SK-N-MC (cell line): ENCODE measurements around the gene CTSO.

ENCODE experiments used
- DNase-seq: peaks from one replicate; pipeline ENCODE4 v3.0.0-alpha.2; 2011; ENCODE audit warnings: low read depth, low spot score
- H3K27ac ChIP-seq: fragments of 200-600 bp; sonication (generic); 2 replicates; pipeline ENCODE4 v1.5.1; 2016; ENCODE audit warnings: mixed run types
- H3K36me3 ChIP-seq: fragments of 200-600 bp; sonication (generic); 2 replicates; pipeline ENCODE4 v1.6.1; 2017; ENCODE audit warnings: antibody characterized with exemption, low read length, mixed read lengths; ENCODE audit not compliant: insufficient read depth
- H3K4me3 ChIP-seq: fragments of 200-600 bp; sonication (generic); 2 replicates; pipeline ENCODE4 v1.5.1; 2016
- H3K9ac ChIP-seq: fragments of 200-600 bp; sonication (generic); 2 replicates; pipeline ENCODE4 v1.8.0; 2017; ENCODE audit warnings: mixed run types, mixed read lengths; ENCODE audit not compliant: insufficient read length
- H3K9me3 ChIP-seq: fragments of 200-600 bp; sonication (generic); 2 replicates; pipeline ENCODE4 v1.6.1; 2017; ENCODE audit warnings: low read depth, mild to moderate bottlenecking, antibody characterized with exemption, low read length, moderate library complexity, mixed read lengths
- EZH2 ChIP-seq: fragments of 200-600 bp; sonication (generic); IDR thresholded peaks from one replicate; pipeline ENCODE4 v1.6.1; 2017; ENCODE audit warnings: antibody characterized with exemption
- FOXP2 ChIP-seq: optimal IDR thresholded peaks from 2 replicates; pipeline ENCODE3; 2011; ENCODE audit warnings: mild to moderate bottlenecking, moderate library complexity; ENCODE audit not compliant: insufficient read depth; ENCODE audit errors: extremely low read length, control extremely low read depth
- POLR2AphosphoS5 ChIP-seq: IDR thresholded peaks from 2 replicates; pipeline ENCODE4 v1.6.1; 2012; ENCODE audit warnings: mild to moderate bottlenecking, low read depth, low read length, borderline replicate concordance

Gene CTSO

DNA sequence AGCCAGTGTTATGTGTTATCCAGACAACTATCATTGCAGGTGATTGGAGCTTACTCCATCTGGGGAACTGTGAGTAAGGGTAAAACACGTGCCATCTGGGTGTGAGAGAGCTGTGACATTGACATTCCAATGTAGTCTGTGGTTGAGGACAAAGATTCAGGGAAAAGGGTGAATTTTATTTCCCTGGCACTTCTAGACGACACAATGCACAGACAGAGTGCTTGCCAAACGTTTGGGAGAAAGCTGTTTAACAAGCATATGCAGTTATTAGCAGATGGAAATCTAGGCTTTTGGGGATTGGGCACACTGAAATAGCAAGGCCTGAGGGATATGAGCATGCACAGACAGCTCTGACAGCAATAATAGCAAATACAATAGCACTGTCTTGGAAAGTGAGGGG lies 21.3 kb upstream of the CTSO start:
- Histone ChIP-seq H3K9me3 (no peaks in the 10 kb centered on the region), H3K9ac (no peak overlapping the region), H3K36me3 (no peaks in the 10 kb centered on the region), H3K4me3 (no peak overlapping the region), H3K27ac (no peak overlapping the region)
- no peak for TF ChIP-seq POLR2AphosphoS5
- no peak for TF ChIP-seq EZH2
- TF ChIP-seq FOXP2 = no peak
- no peak for DNase-seq

DNA sequence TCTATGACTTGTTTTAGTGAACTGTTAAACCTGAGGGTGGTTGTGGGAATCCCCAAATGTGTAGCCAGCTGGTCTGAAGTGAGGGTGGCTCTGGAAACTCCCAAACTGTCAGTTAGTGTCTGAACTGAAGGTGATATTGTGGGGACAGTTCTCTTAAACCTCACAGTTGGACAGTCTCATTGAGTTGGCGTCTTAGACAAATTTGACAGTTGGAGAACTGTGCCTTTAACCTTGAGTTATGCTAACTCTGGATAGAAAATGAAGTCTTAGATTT lies 20.7 kb upstream of the CTSO start:
- H3K9ac ChIP-seq = no peak overlapping the region
- no peaks in the 10 kb centered on the region for H3K36me3 ChIP-seq
- no peak overlapping the region for H3K4me3 ChIP-seq
- TF ChIP-seq POLR2AphosphoS5 (no peak), FOXP2 (no peak), EZH2 (no peak)
- no peaks in the 10 kb centered on the region for H3K9me3 ChIP-seq
- H3K27ac ChIP-seq = no peak overlapping the region
- DNase-seq = no peak

DNA sequence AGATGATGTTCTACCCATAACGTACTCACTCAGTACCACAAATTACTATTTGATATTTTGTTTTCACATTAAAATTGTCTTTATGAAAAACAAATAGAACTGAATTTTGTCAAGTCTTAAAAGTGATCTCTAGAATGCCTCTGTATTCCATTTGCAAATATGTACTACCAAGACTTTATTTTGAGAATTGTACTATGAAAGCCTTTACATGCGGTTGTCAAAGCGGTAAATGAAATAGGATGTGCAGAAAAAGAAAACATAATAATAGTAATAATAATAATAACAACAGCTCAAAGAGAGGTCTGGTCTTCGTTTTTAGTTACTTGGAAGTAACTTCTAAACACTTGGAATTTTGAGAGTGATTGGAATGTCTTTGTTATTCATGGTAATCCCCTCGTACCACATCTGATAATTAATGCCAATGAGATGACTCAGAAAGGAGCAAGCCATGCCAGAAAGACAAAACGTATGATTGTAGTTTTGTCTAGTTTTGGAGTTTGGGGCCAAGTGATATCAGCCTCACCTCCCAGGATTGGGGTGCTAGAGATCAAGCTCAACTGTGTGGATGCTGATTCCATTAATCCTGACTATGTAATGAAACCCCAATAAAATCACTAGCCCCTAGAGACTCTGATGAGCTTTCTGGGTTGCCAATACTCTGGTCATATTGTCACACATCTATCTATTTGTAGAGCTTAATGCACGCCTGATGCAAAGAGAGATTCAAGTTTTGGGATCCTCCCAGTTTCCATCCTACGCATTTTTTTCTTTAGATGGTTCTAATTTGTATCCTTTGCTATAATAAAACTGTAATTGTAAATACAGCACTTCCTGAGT lies 20.2 kb upstream of the CTSO start:
- no peaks in the 10 kb centered on the region for H3K36me3 ChIP-seq
- no peak overlapping the region for H3K27ac ChIP-seq
- H3K4me3 ChIP-seq = no peak overlapping the region
- no peaks in the 10 kb centered on the region for H3K9me3 ChIP-seq
- H3K9ac ChIP-seq = no peak overlapping the region
- no peak for DNase-seq
- TF ChIP-seq FOXP2 = no peak
- no peak for TF ChIP-seq POLR2AphosphoS5
- no peak for TF ChIP-seq EZH2

DNA sequence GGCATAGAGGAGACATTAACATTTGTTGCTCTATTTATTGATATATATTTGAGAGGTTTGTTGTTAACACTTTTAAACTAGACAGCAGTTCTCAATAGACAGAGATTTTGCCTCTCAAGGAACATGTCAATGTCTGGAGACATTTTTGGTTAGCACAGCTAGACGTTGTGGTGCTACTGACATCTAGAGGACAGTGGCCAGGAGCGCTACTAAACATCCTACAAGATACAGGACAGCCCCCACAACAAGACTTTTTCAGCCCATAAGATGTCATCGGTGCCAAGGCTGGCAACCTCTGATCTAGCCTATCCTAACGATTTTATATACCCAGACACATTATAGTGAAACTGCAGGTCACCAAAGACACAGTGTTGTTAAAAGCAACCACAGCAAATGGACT lies 18.4 kb upstream of the CTSO start:
- no peak overlapping the region for H3K4me3 ChIP-seq
- DNase-seq = no peak
- no peaks in the 10 kb centered on the region for H3K9me3 ChIP-seq
- no peaks in the 10 kb centered on the region for H3K36me3 ChIP-seq
- H3K27ac ChIP-seq = no peak overlapping the region
- no peak overlapping the region for H3K9ac ChIP-seq
- TF ChIP-seq EZH2 (no peak), FOXP2 (no peak), POLR2AphosphoS5 (no peak)

DNA sequence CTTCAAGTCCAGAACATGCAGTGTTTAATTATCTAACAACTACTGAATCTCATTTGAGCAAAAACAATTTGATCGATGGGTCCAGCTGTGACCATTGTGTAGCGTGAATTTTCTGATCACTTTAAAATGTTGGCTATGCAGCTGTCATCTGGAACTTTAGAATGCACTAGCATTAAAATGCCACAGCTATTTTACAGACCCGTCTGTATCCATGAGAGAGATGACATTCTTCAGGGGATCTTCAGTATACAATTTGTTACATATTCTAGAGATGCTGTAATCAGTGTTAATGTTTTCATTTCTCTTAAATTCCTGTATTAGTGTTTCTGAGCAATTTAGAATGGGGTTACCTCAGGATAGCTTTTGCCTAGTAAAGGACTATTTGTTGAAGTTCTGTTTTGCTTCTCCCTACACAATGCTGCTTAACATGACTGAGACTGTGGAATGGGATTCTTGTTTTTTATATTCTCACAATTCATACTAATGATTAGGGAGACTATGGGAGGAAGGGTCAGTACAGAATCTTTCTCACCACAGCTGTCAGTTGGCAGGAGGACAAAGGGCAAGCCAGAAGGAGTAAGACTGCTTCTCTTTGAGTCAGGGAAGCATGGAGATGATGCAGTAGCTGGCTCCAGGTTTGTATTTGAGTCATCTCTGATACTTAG lies 13.2 kb upstream of the CTSO start:
- Histone ChIP-seq H3K9ac (no peak overlapping the region), H3K9me3 (no peaks in the 10 kb centered on the region), H3K36me3 (no peaks in the 10 kb centered on the region), H3K4me3 (no peak overlapping the region), H3K27ac (no peak overlapping the region)
- TF ChIP-seq EZH2 (no peak), FOXP2 (no peak), POLR2AphosphoS5 (no peak)
- no peak for DNase-seq

DNA sequence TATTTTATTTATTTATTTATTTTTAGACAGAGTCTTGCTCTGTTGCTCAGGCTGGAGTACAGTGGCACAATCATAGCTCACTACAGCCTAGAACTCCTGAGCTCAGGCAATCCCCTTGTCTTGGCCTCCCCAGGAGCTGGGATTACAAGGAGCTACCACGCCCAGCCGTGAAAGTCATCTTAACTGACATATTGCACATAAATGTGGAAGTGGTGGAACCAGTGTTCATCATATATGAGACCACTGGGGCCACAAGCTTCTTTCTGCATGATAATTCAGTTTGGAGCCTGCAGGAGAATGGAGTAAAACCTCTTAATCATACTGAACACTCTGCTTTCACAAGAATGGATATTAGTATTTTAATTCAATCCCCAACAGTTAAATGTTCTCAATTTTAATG lies 12.5 kb upstream of the CTSO start:
- no peak overlapping the region for H3K4me3 ChIP-seq
- TF ChIP-seq POLR2AphosphoS5 = no peak
- no peak for TF ChIP-seq FOXP2
- no peaks in the 10 kb centered on the region for H3K36me3 ChIP-seq
- no peak overlapping the region for H3K9ac ChIP-seq
- no peak overlapping the region for H3K27ac ChIP-seq
- no peak for DNase-seq
- H3K9me3 ChIP-seq = no peaks in the 10 kb centered on the region

DNA sequence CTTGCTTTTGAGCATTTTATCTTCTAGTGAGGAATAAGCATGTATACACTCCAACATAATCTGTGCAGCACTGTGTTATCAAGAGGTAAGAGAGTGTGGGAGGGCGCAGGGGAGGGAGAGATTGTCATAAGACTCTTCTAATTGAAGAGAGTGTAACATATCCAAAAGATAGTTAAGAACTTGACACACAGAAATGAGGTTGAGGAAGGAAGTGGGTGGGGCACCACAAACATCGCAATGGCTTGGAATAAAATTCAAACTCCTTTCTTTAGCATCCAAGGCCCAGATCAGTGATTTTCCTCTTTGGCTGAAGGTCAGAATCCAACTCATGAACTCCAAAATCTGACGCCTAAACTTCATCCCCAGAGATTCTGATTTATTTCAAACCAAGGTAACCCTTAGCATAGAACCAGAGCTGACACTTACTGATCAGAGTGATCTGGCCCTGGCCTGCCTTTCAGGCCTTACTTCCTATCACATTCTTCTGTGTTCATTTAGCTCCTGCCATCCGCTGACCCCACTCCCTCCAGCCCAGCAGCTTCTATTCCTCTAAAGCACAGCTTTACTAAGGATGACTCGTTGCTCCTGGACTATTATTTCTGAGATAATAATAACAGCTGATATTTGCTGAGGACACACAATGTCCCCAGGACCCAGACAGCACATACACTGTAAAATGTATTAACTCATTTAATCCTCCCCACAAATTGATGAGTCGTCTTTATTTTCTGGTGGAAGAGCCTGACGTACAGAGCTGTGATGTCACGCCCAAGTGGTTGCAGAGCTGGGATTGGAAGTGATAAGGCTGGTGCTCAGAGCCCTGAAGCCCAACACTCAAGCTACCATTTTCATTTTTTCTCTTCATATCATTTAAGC lies 10.6 kb upstream of the CTSO start:
- H3K27ac ChIP-seq = no peak overlapping the region
- H3K9ac ChIP-seq = no peak overlapping the region
- TF ChIP-seq FOXP2 (no peak), POLR2AphosphoS5 (no peak), EZH2 (no peak)
- no peak overlapping the region for H3K4me3 ChIP-seq
- no peak for DNase-seq
- H3K36me3 ChIP-seq = no peaks in the 10 kb centered on the region
- H3K9me3 ChIP-seq = no peaks in the 10 kb centered on the region

DNA sequence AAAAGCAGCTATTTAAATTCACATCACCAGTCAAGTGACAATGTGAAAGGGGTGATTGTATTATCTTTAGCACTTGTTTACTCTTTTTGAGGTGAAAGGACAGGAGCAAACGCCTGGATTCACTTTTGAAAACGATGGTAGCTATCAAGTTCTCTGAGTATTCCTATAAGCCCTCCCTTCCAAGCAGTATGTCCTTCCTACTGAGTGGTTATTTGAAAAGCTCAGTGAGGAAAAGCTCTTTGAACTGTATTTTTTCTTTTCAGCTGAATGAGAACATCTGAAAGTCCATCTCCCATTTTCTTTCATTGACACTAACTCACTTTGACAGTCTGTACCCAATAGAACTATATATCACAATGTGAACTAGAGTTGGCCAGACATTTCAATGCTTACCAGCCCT lies 9.1 kb upstream of the CTSO start:
- Histone ChIP-seq H3K9me3 (no peaks in the 10 kb centered on the region), H3K9ac (no peak overlapping the region), H3K27ac (no peak overlapping the region), H3K36me3 (no peaks in the 10 kb centered on the region), H3K4me3 (no peak overlapping the region)
- TF ChIP-seq FOXP2 = no peak
- no peak for TF ChIP-seq EZH2
- DNase-seq = no peak
